GM19372 (cell line): Measurements from ENCODE around the gene MCF2L2.
"Not testable (repeated sequence)": the region's sequence is repeated elsewhere in the genome, so short reads cannot be mapped to it uniquely, and the experiment has no call there.

Experiments
- ATAC-seq: cut with Tn5 transposase; IDR thresholded peaks from one replicate; pipeline ENCODE4 v1.9.1; 2021; ENCODE audit warnings: mild to moderate bottlenecking, low read depth, moderate library complexity; ENCODE audit not compliant: unreplicated experiment

Gene MCF2L2

GRCh38 chr3:183182732-183183610 lies 245.4 kb downstream of the MCF2L2 start:
- ATAC-seq: no peak

- no peak for ATAC-seq
Observed at GRCh38 chr3:183182073-183182472, 246.3 kb downstream of the MCF2L2 start.

GRCh38 chr3:183181606-183182005 lies 246.8 kb downstream of the MCF2L2 start:
- ATAC-seq: no peak

GRCh38 chr3:183180784-183181295 lies 247.6 kb downstream of the MCF2L2 start:
- ATAC-seq: no peak

- ATAC-seq: no peak
Observed at GRCh38 chr3:183180110-183180783, 248.2 kb downstream of the MCF2L2 start.

GRCh38 chr3:183179550-183179908 lies 248.9 kb downstream of the MCF2L2 start:
- not testable (repeated sequence) for ATAC-seq

GRCh38 chr3:183178833-183179549 lies 249.4 kb downstream of the MCF2L2 start:
- no peak for ATAC-seq

GRCh38 chr3:183178512-183178832 lies 249.9 kb downstream of the MCF2L2 start:
- no peak for ATAC-seq

GRCh38 chr3:183172051-183172639 lies 256.3 kb downstream of the MCF2L2 start:
- no peak for ATAC-seq

- not testable (repeated sequence) for ATAC-seq
Observed at GRCh38 chr3:183167975-183168374, 260.4 kb downstream of the MCF2L2 start.

- no peak for ATAC-seq
Observed at GRCh38 chr3:183163563-183163962, 264.9 kb downstream of the MCF2L2 start.

GRCh38 chr3:183161552-183162336 lies 266.7 kb downstream of the MCF2L2 start:
- ATAC-seq: peak; percentile 57

GRCh38 chr3:183160616-183161015 lies 267.8 kb downstream of the MCF2L2 start:
- no peak for ATAC-seq

- no peak for ATAC-seq
Observed at GRCh38 chr3:183159333-183159732, 269.1 kb downstream of the MCF2L2 start.

GRCh38 chr3:183158551-183159006 lies 269.8 kb downstream of the MCF2L2 start:
- ATAC-seq: peak; percentile 63

- peak; percentile 31 for ATAC-seq
Observed at GRCh38 chr3:183158113-183158512, 270.3 kb downstream of the MCF2L2 start.

- no peak for ATAC-seq
Observed at GRCh38 chr3:183156266-183156665, 272.2 kb downstream of the MCF2L2 start.

GRCh38 chr3:183155499-183155898 lies 272.9 kb downstream of the MCF2L2 start:
- ATAC-seq: no peak

GRCh38 chr3:183153210-183153950 lies 275.0 kb downstream of the MCF2L2 start:
- ATAC-seq: no peak
